DMS79 treated with DMSO at 0.1 percent for 48 hours (cell line): Measurements from ENCODE around the gene TIMELESS.
"Not testable (repeated sequence)": the region's sequence is repeated elsewhere in the genome, so short reads cannot be mapped to it uniquely, and the experiment has no call there.

Experiments
- DNase-seq: peaks from one replicate; lab custom pipeline; 2025; lab: John Stamatoyannopoulos, UW

TIMELESS gene

GRCh38 chr12:56408799-56409417 is 40.3 kb downstream of the TIMELESS start:
- no peak for DNase-seq

GRCh38 chr12:56404227-56404626 is 45.0 kb downstream of the TIMELESS start:
- DNase-seq: not testable (repeated sequence)

GRCh38 chr12:56401612-56402011 is 47.6 kb downstream of the TIMELESS start:
- DNase-seq: not testable (repeated sequence)

GRCh38 chr12:56401125-56401524 is 48.1 kb downstream of the TIMELESS start:
- not testable (repeated sequence) for DNase-seq

- not testable (repeated sequence) for DNase-seq
Observed at GRCh38 chr12:56399466-56399865, 49.8 kb downstream of the TIMELESS start.

GRCh38 chr12:56398324-56398723 is 50.9 kb downstream of the TIMELESS start:
- no peak for DNase-seq

GRCh38 chr12:56392331-56392730 is 56.9 kb downstream of the TIMELESS start:
- DNase-seq: no peak

GRCh38 chr12:56391721-56392120 is 57.5 kb downstream of the TIMELESS start:
- no peak for DNase-seq

- DNase-seq: no peak
Observed at GRCh38 chr12:56389412-56389811, 59.8 kb downstream of the TIMELESS start.

- DNase-seq: no peak
Observed at GRCh38 chr12:56387152-56387736, 62.0 kb downstream of the TIMELESS start.

GRCh38 chr12:56385873-56386272 is 63.4 kb downstream of the TIMELESS start:
- no peak for DNase-seq

- no peak for DNase-seq
Observed at GRCh38 chr12:56382611-56383010, 66.6 kb downstream of the TIMELESS start.

- no peak for DNase-seq
Observed at GRCh38 chr12:56377989-56378316, 71.3 kb downstream of the TIMELESS start.

GRCh38 chr12:56377310-56377988 is 71.8 kb downstream of the TIMELESS start:
- DNase-seq: no peak

- DNase-seq: no peak
Observed at GRCh38 chr12:56375598-56376434, 73.4 kb downstream of the TIMELESS start.

- no peak for DNase-seq
Observed at GRCh38 chr12:56374726-56375597, 74.3 kb downstream of the TIMELESS start.

- DNase-seq: no peak
Observed at GRCh38 chr12:56373515-56373914, 75.7 kb downstream of the TIMELESS start.

GRCh38 chr12:56366948-56367347 is 82.3 kb downstream of the TIMELESS start:
- no peak for DNase-seq
